Upper lobe of right lung (tissue), 1 donor: ENCODE results near the gene PHLDB3. TPM values are rescaled to one million over a fixed set of nuclear protein-coding genes. Genes with fewer than 3 reads are reported as not detected.

Experiments used
- ATAC-seq: fragments of 200-7000 bp; cut with Tn5 transposase; one replicate; pipeline ENCODE4 v1.9.1; 2020; ENCODE audit warnings: mild to moderate bottlenecking, moderate library complexity
- DNase-seq: peaks from one replicate; pipeline ENCODE4 v3.0.0-alpha.2; 2020
- H3K27ac ChIP-seq: fragments of 200-600 bp; one replicate; pipeline ENCODE4 v1.8.0; 2022
- H3K27me3 ChIP-seq: fragments of 200-600 bp; one replicate; pipeline ENCODE4 v1.8.0; 2022; ENCODE audit warnings: mild to moderate bottlenecking
- H3K36me3 ChIP-seq: fragments of 200-600 bp; one replicate; pipeline ENCODE4 v1.8.0; 2022
- H3K4me1 ChIP-seq: fragments of 200-600 bp; one replicate; pipeline ENCODE4 v1.8.0; 2022
- H3K4me3 ChIP-seq: fragments of 200-600 bp; one replicate; pipeline ENCODE4 v1.8.0; 2022; ENCODE audit warnings: mild to moderate bottlenecking
- H3K9me3 ChIP-seq: fragments of 200-600 bp; one replicate; pipeline ENCODE4 v1.8.0; 2022
- CTCF ChIP-seq: fragments of 200-600 bp; IDR thresholded peaks from one replicate; pipeline ENCODE4 v1.8.0; 2022; ENCODE audit warnings: antibody characterized with exemption
- intact Hi-C: fragments of 100-400 bp; cut with DNase I; formaldehyde crosslinking; loops from one replicate; pipeline ENCODE4 v1.11.0; 2022
- total RNA-seq: library from RNA; stranded (reverse); fragmentation: NEBNext Ultra II Directional; extraction: Animal tissue kit (Norgen Biotek cat#: 25700); gene quantifications from one replicate; pipeline ENCODE4 v1.2.1, GENCODE V29; 2021
- donor health status: DM: no; HTN: yes; CAD: no; lungs with severe emphysema.

Gene PHLDB3
- total RNA-seq, 1 donor from 2014 or later: 9.1 TPM

- TF ChIP-seq CTCF: no peak
- H3K9me3 ChIP-seq: no peaks in the 10 kb centered on the region
- H3K27me3 ChIP-seq: no peaks in the 10 kb centered on the region
- peaks cover 11% of the 10 kb centered on the region for H3K4me1 ChIP-seq
- H3K27ac ChIP-seq: no peak overlapping the region
- no peaks in the 10 kb centered on the region for H3K36me3 ChIP-seq
- intact Hi-C loops: no loop called here
- DNase-seq (no peak), ATAC-seq (no peak)
- H3K4me3 ChIP-seq: no peak overlapping the region
These were observed 68.8 kb downstream of the PHLDB3 start for GRCh38 chr19:43435775-43436174.

GRCh38 chr19:43433689-43434088, 70.9 kb downstream of the PHLDB3 start:
- Histone ChIP-seq H3K4me1 (peaks cover 7% of the 10 kb centered on the region), H3K9me3 (no peaks in the 10 kb centered on the region), H3K27me3 (no peaks in the 10 kb centered on the region), H3K36me3 (no peaks in the 10 kb centered on the region), H3K4me3 (no peak overlapping the region), H3K27ac (no peak overlapping the region)
- DNase-seq (no peak), ATAC-seq (no peak)
- TF ChIP-seq CTCF: no peak
- intact Hi-C loops: no loop called here

GRCh38 chr19:43433358-43433673, 71.2 kb downstream of the PHLDB3 start:
- intact Hi-C loops: no loop called here
- H3K9me3 ChIP-seq: no peaks in the 10 kb centered on the region

GRCh38 chr19:43430976-43431375, 73.6 kb downstream of the PHLDB3 start:
- no peak overlapping the region for H3K27ac ChIP-seq

More at GRCh38 chr19:43433358-43433673, 71.2 kb downstream of the PHLDB3 start:
- no peaks in the 10 kb centered on the region for H3K36me3 ChIP-seq
- no peak overlapping the region for H3K27ac ChIP-seq
- H3K4me1 ChIP-seq: peaks cover 3% of the 10 kb centered on the region
- TF ChIP-seq CTCF: no peak
- no peak overlapping the region for H3K4me3 ChIP-seq
- ATAC-seq (no peak), DNase-seq (no peak)
- H3K27me3 ChIP-seq: no peaks in the 10 kb centered on the region

GRCh38 chr19:43430142-43430710, 74.3 kb downstream of the PHLDB3 start:
- DNase-seq (no peak), ATAC-seq (no peak)
- Histone ChIP-seq H3K27me3 (no peaks in the 10 kb centered on the region), H3K27ac (no peak overlapping the region), H3K4me3 (no peak overlapping the region), H3K4me1 (no peaks in the 10 kb centered on the region), H3K9me3 (no peaks in the 10 kb centered on the region), H3K36me3 (no peaks in the 10 kb centered on the region)
- peak; percentile 5 for TF ChIP-seq CTCF
- intact Hi-C loops: no loop called here

More at GRCh38 chr19:43430976-43431375, 73.6 kb downstream of the PHLDB3 start:
- Histone ChIP-seq H3K27me3 (no peaks in the 10 kb centered on the region), H3K36me3 (no peaks in the 10 kb centered on the region), H3K4me3 (no peak overlapping the region), H3K4me1 (no peaks in the 10 kb centered on the region), H3K9me3 (no peaks in the 10 kb centered on the region)
- no peak for ATAC-seq
- TF ChIP-seq CTCF: no peak
- intact Hi-C loops: no loop called here
- no peak for DNase-seq

GRCh38 chr19:43429395-43429794, 75.2 kb downstream of the PHLDB3 start:
- no peak for DNase-seq
- intact Hi-C loops: no loop called here
- no peaks in the 10 kb centered on the region for H3K36me3 ChIP-seq
- no peak overlapping the region for H3K27ac ChIP-seq
- no peaks in the 10 kb centered on the region for H3K27me3 ChIP-seq
- TF ChIP-seq CTCF: no peak
- ATAC-seq: no peak
- H3K4me1 ChIP-seq: no peaks in the 10 kb centered on the region
- no peaks in the 10 kb centered on the region for H3K9me3 ChIP-seq
- H3K4me3 ChIP-seq: no peak overlapping the region
